GM19324 (cell line): ENCODE measurements around the gene CAMK2D.
A peak's percentile ranks its signal among the peaks of the same experiment; 100 is the strongest.
"Not testable (repeated sequence)": the region's sequence is repeated elsewhere in the genome, so short reads cannot be mapped to it uniquely, and the experiment has no call there.

Experiments
- ATAC-seq: cut with Tn5 transposase; IDR thresholded peaks from one replicate; pipeline ENCODE4 v1.9.1; 2021; ENCODE audit warnings: mild to moderate bottlenecking, moderate library complexity; ENCODE audit not compliant: unreplicated experiment, low FRiP score

The CAMK2D gene

GRCh38 chr4:113764720-113765264, 3.3 kb upstream of the CAMK2D start:
- no peak for ATAC-seq

- not testable (repeated sequence) for ATAC-seq
Measured at GRCh38 chr4:113763923-113764322, 2.4 kb upstream of the CAMK2D start.

- ATAC-seq: no peak
Measured at GRCh38 chr4:113763029-113763285, 1.4 kb upstream of the CAMK2D start.

- ATAC-seq: peak; percentile 69
Measured at GRCh38 chr4:113762186-113763028, 869 bp upstream of the CAMK2D start.

GRCh38 chr4:113760795-113761619, 531 bp downstream of the CAMK2D start:
- peak; percentile 43 for ATAC-seq

GRCh38 chr4:113760094-113760794, 1.3 kb downstream of the CAMK2D start:
- no peak for ATAC-seq

- no peak for ATAC-seq
Measured at GRCh38 chr4:113759696-113760093, 1.8 kb downstream of the CAMK2D start.

GRCh38 chr4:113758372-113758771, 3.2 kb downstream of the CAMK2D start:
- no peak for ATAC-seq

GRCh38 chr4:113757486-113757885, 4.1 kb downstream of the CAMK2D start:
- ATAC-seq: no peak

GRCh38 chr4:113756005-113756410, 5.5 kb downstream of the CAMK2D start:
- ATAC-seq: peak; percentile 42

GRCh38 chr4:113750734-113751133, 10.8 kb downstream of the CAMK2D start:
- no peak for ATAC-seq

- no peak for ATAC-seq
Measured at GRCh38 chr4:113750296-113750695, 11.2 kb downstream of the CAMK2D start.

GRCh38 chr4:113749178-113749577, 12.4 kb downstream of the CAMK2D start:
- no peak for ATAC-seq

- ATAC-seq: no peak
Measured at GRCh38 chr4:113747949-113748348, 13.6 kb downstream of the CAMK2D start.

- no peak for ATAC-seq
Measured at GRCh38 chr4:113745711-113746110, 15.8 kb downstream of the CAMK2D start.

- ATAC-seq: no peak
Measured at GRCh38 chr4:113744667-113745240, 16.8 kb downstream of the CAMK2D start.

- no peak for ATAC-seq
Measured at GRCh38 chr4:113743690-113744089, 17.8 kb downstream of the CAMK2D start.

- no peak for ATAC-seq
Measured at GRCh38 chr4:113742643-113743042, 18.9 kb downstream of the CAMK2D start.

GRCh38 chr4:113741956-113742355, 19.6 kb downstream of the CAMK2D start:
- no peak for ATAC-seq

GRCh38 chr4:113740857-113741379, 20.6 kb downstream of the CAMK2D start:
- no peak for ATAC-seq
